ENCODE data around the gene DOK4. TPM values are rescaled to one million over a fixed set of nuclear protein-coding genes. Genes with fewer than 3 reads are reported as not detected.

Gene DOK4
- total and polyA plus RNA-seq, 2 experiments from 2014 or later: 11.4 to 29.1 TPM

DNA sequence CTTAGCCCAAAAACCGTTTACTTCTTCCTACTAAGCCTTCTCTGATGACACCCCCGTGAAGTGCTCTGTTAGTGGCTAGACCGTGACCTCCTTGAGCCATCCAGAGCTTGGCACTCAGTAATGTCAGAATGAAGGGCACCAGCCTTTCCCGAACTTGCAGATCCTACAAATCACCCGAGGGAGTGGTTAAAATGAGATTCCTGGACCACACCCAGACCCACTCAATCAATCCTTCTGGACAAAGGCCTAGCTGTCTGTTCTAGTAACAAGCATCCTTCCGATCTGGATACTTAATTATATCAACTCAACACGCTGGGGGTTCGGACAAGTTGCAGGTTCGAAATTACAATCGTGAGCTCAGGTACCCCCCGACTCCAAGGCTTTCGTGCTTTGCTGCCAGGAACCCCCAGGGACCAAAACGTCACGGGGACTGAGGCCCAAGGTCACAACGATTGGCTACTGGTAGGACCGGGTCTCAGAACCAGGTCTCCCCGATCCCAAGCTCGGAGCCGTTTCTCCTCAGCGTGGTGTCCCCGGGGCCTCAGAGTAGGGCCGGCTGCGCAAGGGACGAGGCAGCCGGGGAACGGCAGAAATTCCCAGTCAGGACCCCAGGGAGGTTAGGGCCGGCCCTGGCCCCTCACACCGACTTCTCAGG is 39.6 kb downstream of the DOK4 start:
- TF ChIP-seq, protein P1, sequence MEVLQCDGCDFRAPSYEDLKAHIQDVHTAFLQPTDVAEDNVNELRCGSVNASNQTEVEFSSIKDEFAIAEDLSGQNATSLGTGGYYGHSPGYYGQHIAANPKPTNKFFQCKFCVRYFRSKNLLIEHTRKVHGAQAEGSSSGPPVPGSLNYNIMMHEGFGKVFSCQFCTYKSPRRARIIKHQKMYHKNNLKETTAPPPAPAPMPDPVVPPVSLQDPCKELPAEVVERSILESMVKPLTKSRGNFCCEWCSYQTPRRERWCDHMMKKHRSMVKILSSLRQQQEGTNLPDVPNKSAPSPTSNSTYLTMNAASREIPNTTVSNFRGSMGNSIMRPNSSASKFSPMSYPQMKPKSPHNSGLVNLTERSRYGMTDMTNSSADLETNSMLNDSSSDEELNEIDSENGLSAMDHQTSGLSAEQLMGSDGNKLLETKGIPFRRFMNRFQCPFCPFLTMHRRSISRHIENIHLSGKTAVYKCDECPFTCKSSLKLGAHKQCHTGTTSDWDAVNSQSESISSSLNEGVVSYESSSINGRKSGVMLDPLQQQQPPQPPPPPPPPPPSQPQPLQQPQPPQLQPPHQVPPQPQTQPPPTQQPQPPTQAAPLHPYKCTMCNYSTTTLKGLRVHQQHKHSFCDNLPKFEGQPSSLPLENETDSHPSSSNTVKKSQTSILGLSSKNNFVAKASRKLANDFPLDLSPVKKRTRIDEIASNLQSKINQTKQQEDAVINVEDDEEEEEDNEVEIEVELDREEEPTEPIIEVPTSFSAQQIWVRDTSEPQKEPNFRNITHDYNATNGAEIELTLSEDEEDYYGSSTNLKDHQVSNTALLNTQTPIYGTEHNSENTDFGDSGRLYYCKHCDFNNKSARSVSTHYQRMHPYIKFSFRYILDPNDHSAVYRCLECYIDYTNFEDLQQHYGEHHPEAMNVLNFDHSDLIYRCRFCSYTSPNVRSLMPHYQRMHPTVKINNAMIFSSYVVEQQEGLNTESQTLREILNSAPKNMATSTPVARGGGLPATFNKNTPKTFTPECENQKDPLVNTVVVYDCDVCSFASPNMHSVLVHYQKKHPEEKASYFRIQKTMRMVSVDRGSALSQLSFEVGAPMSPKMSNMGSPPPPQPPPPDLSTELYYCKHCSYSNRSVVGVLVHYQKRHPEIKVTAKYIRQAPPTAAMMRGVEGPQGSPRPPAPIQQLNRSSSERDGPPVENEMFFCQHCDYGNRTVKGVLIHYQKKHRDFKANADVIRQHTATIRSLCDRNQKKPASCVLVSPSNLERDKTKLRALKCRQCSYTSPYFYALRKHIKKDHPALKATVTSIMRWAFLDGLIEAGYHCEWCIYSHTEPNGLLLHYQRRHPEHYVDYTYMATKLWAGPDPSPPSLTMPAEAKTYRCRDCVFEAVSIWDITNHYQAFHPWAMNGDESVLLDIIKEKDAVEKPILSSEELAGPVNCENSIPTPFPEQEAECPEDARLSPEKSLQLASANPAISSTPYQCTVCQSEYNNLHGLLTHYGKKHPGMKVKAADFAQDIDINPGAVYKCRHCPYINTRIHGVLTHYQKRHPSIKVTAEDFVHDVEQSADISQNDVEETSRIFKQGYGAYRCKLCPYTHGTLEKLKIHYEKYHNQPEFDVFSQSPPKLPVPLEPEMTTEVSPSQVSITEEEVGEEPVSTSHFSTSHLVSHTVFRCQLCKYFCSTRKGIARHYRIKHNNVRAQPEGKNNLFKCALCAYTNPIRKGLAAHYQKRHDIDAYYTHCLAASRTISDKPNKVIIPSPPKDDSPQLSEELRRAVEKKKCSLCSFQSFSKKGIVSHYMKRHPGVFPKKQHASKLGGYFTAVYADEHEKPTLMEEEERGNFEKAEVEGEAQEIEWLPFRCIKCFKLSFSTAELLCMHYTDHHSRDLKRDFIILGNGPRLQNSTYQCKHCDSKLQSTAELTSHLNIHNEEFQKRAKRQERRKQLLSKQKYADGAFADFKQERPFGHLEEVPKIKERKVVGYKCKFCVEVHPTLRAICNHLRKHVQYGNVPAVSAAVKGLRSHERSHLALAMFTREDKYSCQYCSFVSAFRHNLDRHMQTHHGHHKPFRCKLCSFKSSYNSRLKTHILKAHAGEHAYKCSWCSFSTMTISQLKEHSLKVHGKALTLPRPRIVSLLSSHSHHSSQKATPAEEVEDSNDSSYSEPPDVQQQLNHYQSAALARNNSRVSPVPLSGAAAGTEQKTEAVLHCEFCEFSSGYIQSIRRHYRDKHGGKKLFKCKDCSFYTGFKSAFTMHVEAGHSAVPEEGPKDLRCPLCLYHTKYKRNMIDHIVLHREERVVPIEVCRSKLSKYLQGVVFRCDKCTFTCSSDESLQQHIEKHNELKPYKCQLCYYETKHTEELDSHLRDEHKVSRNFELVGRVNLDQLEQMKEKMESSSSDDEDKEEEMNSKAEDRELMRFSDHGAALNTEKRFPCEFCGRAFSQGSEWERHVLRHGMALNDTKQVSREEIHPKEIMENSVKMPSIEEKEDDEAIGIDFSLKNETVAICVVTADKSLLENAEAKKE (CRISPR knock-in tag; IDR thresholded peaks at IDR 0.05): no peak
- TF ChIP-seq EZH2phosphoT487 (IDR thresholded peaks at IDR 0.05; ENCODE audit: unreplicated experiment): no peak
- TF ChIP-seq, protein P2, sequence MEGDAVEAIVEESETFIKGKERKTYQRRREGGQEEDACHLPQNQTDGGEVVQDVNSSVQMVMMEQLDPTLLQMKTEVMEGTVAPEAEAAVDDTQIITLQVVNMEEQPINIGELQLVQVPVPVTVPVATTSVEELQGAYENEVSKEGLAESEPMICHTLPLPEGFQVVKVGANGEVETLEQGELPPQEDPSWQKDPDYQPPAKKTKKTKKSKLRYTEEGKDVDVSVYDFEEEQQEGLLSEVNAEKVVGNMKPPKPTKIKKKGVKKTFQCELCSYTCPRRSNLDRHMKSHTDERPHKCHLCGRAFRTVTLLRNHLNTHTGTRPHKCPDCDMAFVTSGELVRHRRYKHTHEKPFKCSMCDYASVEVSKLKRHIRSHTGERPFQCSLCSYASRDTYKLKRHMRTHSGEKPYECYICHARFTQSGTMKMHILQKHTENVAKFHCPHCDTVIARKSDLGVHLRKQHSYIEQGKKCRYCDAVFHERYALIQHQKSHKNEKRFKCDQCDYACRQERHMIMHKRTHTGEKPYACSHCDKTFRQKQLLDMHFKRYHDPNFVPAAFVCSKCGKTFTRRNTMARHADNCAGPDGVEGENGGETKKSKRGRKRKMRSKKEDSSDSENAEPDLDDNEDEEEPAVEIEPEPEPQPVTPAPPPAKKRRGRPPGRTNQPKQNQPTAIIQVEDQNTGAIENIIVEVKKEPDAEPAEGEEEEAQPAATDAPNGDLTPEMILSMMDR (conservative IDR thresholded peaks at IDR 0.05; ENCODE audit: low read depth in 2 of 2): no peak
- no peak for TF ChIP-seq EZH2 (IDR thresholded peaks at IDR 0.05; ENCODE audit: low read depth, unreplicated experiment)
- no peak for TF ChIP-seq JUNB (IDR thresholded peaks at IDR 0.05; ENCODE audit: unreplicated experiment)
- TF ChIP-seq NANOG (IDR thresholded peaks at IDR 0.05; ENCODE audit: borderline replicate concordance): no peak
- no peak for TF ChIP-seq POLR2AphosphoS5 (IDR thresholded peaks at IDR 0.05; ENCODE audit: low read depth)
- no peak for TF ChIP-seq CREB1 (CRISPR knock-in tag; IDR thresholded peaks at IDR 0.05; ENCODE audit: low read depth)
- TF ChIP-seq REST (IDR thresholded peaks at IDR 0.05; ENCODE audit: unreplicated experiment): no peak
- no peak for TF ChIP-seq ZNF331 (CRISPR knock-in tag; IDR thresholded peaks at IDR 0.05; ENCODE audit: low read depth)
- no peak for TF ChIP-seq ZNF114 (CRISPR knock-in tag; IDR thresholded peaks at IDR 0.05)
- TF ChIP-seq ETS1 (IDR thresholded peaks at IDR 0.05): no peak
- TF ChIP-seq STAT1 (IDR thresholded peaks at IDR 0.05; ENCODE audit: unreplicated experiment): no peak
- Histone ChIP-seq H3K27ac (ENCODE audit: low read depth) (peak overlapping the region; percentile 83; the same call in 1 of the 2 replicates), H3K4me3 (peak overlapping the region; percentile 96), H4K20me1 (replicated peaks; ENCODE audit: insufficient read depth) (no peaks in the 10 kb centered on the region; the same call in 1 of the 2 replicates), H3K79me2 (replicated peaks; ENCODE audit: insufficient read depth) (peaks cover 59% of the 10 kb centered on the region), H3K4me2 (peak overlapping the region; percentile 95), H3K4me1 (ENCODE audit: insufficient read depth) (peaks cover 7% of the 10 kb centered on the region; the same call in 1 of the 2 replicates), H3F3A (replicated peaks; ENCODE audit: low read depth) (no peaks in the 10 kb centered on the region), H3K27me3 (ENCODE audit: insufficient read depth) (no peaks in the 10 kb centered on the region), H2AFZ (peak overlapping the region; percentile 94), H3K36me3 (ENCODE audit: insufficient read depth) (peaks cover 7% of the 10 kb centered on the region), H3K9me2 (ENCODE audit: insufficient read depth) (no peaks in the 10 kb centered on the region)
- DNase-seq (ENCODE audit: low spot score) (peak; percentile 56), ATAC-seq (peak; percentile 54)
- Mint-ChIP-seq H3K9me3 (no peaks in the 10 kb centered on the region), H3K27ac (peak overlapping the region; percentile 93), H3K4me1 (peaks cover 7% of the 10 kb centered on the region), H3K27me3 (ENCODE audit: insufficient read depth, low read depth, poor library complexity) (peaks cover 14% of the 10 kb centered on the region), H3K4me3 (peak overlapping the region; percentile 94), H3K36me3 (ENCODE audit: low read depth) (peaks cover 11% of the 10 kb centered on the region)
